22Rv1 (cell line): ENCODE results near the gene PDE8B.

Source experiments
- ZFX ChIP-seq: fragments of 450-650 bp; IDR thresholded peaks from 2 replicates; pipeline ENCODE4 v1.6.1; 2017; ENCODE audit warnings: antibody characterized with exemption, borderline replicate concordance
- TF ChIP-seq, protein P1 (sequence below): fragments of 450-650 bp; IDR thresholded peaks from 2 replicates; pipeline ENCODE4 v1.5.1; 2017; ENCODE audit warnings: mild to moderate bottlenecking

DNA sequence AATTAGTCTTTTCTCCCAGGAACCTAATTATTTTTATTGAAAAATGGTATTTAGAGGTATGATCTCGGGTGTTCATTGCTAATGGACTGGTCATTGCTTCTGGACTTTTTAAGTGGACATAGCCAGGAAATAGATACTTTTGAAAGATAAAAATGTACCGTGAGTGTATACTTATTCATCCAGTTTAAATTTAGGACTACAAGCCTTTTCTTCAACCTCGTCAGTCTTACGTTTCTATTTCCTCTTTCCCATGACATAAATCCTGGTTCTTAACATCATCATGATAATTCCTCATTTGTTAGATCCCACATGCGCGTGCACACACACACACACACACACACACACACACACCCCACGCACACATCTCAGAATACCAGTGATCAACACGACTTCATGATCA is 15.1 kb downstream of the PDE8B start:
- TF ChIP-seq, protein P1, sequence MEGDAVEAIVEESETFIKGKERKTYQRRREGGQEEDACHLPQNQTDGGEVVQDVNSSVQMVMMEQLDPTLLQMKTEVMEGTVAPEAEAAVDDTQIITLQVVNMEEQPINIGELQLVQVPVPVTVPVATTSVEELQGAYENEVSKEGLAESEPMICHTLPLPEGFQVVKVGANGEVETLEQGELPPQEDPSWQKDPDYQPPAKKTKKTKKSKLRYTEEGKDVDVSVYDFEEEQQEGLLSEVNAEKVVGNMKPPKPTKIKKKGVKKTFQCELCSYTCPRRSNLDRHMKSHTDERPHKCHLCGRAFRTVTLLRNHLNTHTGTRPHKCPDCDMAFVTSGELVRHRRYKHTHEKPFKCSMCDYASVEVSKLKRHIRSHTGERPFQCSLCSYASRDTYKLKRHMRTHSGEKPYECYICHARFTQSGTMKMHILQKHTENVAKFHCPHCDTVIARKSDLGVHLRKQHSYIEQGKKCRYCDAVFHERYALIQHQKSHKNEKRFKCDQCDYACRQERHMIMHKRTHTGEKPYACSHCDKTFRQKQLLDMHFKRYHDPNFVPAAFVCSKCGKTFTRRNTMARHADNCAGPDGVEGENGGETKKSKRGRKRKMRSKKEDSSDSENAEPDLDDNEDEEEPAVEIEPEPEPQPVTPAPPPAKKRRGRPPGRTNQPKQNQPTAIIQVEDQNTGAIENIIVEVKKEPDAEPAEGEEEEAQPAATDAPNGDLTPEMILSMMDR = no peak
- no peak for TF ChIP-seq ZFX
